CD1c-positive myeloid dendritic cell (primary cell): ENCODE measurements around the gene DOCK8.

Experiments used
- DNase-seq: peaks from one replicate; pipeline ENCODE4 v3.0.0-alpha.2; 2016; ENCODE audit errors: extremely low spot score

The DOCK8 gene

DNA sequence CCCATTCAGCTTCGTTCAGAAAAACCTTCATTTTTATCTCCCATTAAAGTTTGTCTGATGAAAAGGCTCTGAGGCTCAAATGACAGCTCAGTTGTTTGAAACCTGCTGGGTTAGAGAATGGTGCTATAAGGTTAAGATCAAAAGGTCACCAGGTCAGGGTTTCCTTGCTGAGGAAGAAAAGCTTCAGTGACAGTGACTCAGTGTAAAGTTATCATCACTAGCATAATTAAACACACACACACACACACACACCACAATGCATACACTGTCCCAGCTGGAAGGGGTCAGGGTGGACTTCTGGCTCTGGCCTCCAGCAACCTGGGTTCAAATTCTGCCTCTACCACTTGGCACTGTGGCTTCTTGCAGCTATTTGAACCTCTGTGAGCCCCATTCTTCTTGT lies 281.1 kb downstream of the DOCK8 start:
- no peak for DNase-seq

DNA sequence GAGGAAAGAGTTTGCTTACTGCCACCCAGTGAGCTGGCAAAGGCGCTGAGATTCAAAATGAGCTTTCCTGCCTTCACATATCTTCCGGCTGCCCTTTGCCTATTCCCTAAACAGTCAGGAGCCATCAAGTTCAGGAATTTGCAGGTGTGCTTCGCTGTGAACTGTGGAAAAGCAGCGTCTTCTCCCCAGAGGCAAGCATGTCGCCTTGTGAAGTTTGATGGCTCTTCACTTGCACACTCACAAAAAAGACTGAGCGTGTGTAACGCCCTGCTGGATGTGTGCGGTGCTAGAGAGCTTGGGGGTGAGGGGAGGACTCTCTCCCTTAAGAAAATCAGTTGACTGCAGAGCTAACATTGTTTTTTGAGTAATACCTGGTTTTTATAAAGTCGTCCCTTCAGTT lies 288.7 kb downstream of the DOCK8 start:
- DNase-seq = no peak

DNA sequence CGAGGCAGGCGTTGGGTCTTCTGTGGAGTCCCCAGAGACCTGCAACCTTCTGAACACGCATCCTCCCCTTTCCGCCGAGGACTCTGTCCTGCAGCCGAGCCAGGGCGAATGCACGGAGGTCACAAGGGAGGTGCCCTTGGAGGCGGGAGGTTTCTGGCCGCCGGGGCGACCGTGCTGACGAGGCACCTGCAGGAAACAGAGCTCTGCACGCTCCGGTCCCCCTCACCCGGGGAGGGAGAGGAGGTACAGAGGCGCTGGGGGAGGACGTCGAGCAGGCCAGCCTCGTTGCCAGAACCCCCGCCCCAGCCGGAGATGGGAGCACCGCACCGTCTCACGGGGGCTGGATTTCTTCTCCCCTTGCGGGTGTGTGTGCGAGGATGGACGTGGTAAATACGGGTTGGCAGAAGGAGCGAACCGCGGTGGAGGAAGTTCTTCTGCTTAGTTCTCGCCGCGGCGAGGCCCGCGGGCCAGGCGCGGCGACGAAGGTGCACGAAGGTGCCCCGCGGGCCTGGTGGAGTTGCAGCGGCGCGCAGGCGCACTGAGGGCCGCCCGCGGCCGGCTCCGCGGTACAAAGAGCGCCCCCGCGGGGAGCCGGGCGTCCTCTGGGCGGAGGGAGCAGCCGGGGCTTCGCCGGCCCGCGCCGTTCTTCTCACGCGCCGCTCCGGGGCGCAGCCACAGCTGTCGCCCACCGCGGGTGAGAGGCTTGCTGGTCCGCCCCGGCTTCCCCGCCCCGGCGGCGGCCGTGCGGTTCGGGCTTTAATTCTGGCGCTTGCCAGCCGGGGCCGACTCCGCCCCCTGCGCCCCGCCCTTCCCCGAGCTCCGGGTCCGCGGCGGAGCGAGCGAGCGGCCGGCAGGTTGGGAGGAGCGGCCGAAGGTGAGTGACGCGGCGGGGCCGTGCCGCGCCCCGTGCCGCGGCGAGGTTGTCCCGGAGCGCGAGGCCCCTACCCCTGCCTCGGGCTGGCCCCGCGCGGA lies 289.5 kb downstream of the DOCK8 start, which contains the start of gene KANK1:
KANK1 (plus strand) TSS at position 815 of the 972 bp plus-strand sequence.
- DNase-seq = peak; percentile 80

DNA sequence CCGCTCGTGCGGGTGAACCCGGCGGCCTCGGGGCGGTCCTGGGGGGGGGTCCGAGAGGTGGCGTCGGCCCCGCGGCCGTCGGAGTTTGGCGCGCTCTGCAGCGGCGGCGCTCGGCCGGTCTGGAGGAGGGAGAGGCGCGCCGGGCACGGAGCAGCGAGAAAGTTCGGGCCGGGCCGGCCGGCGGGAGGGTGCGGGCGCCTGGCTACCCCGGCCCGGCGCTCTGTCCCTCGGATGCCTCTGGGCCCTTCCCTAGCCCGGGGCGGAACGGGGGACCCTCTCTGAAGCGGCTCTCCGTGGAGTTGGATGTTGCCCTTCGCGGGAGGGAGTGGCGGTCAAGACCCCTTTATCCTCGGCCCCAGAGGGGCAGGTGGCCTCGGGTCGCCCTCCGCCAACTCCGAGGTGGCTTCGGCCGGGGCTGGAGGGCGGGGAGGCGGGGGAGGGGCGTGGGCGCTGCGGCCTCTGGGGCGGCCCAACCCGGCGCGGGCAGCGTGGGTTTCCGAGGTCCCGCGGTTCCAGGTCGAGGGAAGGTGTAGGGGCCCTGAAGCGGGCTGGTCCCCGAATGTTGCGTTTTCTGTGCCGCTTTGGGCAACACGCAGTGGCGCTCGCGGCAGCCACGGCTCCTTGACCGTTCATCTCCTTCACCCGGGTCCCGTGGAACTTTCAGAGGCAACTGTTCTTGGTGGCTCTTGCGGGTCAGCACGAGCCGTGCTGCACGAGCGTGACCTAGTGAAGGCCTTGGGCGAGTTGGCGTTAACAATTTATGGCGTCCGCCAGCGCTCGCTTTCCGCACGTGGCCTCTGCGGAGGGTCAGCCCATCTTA lies 290.5 kb downstream of the DOCK8 start:
- DNase-seq = no peak

DNA sequence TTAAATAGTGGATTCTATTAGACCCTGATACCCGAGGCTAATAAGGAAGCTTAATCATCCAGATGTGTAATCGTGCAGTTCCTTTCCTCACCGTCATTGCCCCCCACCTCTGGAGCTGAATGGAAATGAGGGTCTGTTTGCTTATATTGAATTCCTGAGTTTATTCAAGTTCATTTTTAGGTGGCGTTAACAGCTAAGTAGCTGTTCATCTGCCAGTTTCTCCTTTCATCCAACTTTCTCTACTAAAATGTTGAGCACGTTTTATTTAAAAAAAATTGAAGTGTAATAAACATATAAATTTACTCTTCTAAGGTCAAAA lies 291.0 kb downstream of the DOCK8 start:
- DNase-seq = no peak

DNA sequence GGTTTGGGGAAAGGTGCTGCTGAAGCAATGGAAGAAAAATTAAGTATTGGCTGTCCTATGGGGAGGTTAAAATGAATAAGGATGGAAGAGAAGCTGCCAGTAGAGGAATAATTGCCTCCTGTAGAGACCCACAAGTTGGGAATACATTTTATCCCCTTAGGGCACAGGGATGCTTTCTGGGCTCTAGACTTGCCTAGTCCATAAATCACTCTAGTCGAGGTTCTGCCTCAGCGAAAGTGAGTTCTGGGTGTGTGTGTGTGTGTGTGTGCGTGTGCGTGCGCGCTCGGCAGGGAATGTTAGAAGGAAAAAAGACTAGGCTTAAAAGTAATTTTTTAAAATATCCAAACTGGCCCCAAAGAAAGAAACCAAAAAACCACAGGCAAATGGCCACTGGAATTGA lies 291.6 kb downstream of the DOCK8 start:
- DNase-seq = no peak

DNA sequence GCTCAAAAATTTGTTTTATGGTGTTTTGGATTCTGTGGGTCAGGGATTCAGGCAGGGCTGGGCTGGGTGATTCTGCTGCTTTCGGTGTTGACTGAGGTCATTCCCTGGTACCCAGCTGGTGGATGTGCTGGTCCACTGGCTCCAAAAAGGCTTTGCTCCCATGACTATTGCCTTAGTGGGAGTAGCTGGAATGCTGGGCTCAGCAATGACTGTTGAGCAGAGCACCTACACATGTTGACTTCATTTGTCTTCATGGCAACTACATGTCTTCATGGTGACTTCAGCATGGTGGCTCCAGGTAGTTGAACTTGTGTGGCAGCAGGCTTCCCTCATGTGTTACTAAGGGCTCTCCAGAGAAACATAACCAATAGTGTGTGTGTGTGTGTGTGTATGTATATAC lies 297.2 kb downstream of the DOCK8 start:
- DNase-seq = no peak

DNA sequence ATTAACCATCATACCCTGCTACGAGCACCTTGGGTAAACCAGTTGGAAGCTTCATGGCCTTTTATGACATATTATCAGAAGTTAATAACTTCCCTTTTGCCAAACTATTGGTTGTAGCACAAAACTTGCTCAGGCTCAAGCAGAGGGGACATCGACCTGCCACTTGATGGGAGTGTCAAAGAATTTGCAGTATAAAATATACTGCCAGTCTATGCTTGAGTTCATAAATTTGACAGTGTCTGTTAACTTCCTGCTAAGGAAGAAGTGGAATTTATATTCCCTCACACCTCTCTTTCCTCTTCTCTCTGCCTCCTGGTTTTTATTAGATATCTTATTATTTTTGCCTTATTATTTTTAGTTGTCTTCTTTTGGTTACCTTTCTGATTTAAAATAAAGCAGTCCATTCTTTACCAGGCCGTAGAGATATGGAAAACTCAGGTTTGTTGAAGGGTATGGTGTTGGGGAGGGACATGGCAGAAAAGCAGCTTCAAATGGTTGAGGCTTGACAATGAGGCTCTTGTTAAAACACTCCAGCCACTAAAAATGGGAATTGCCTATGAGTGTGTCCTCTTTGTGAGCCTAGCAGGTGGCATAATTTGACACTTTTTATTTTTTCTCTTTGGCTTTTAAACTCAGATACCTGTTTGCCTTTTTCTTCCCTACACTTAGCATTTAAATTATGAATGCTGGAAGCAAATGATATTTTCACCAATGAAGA lies 298.0 kb downstream of the DOCK8 start:
- no peak for DNase-seq
